ENCODE results near the gene GPR162.

GRCh38 chr12:6866163-6866919, 44.7 kb downstream of the GPR162 start:
- TF ChIP-seq, protein P1, sequence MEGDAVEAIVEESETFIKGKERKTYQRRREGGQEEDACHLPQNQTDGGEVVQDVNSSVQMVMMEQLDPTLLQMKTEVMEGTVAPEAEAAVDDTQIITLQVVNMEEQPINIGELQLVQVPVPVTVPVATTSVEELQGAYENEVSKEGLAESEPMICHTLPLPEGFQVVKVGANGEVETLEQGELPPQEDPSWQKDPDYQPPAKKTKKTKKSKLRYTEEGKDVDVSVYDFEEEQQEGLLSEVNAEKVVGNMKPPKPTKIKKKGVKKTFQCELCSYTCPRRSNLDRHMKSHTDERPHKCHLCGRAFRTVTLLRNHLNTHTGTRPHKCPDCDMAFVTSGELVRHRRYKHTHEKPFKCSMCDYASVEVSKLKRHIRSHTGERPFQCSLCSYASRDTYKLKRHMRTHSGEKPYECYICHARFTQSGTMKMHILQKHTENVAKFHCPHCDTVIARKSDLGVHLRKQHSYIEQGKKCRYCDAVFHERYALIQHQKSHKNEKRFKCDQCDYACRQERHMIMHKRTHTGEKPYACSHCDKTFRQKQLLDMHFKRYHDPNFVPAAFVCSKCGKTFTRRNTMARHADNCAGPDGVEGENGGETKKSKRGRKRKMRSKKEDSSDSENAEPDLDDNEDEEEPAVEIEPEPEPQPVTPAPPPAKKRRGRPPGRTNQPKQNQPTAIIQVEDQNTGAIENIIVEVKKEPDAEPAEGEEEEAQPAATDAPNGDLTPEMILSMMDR (IDR thresholded peaks at IDR 0.05), result no peak
- no peak for TF ChIP-seq POLR2A (IDR thresholded peaks at IDR 0.05)
